Measurements from ENCODE around the gene ZNF431. TPM values are rescaled to one million over a fixed set of nuclear protein-coding genes. Genes with fewer than 3 reads are reported as not detected.

The ZNF431 gene
- total RNA-seq, 1 donor from 2014 or later = 35.4 TPM

GRCh38 chr19:21127001-21127400 lies 14.8 kb upstream of the ZNF431 start:
- Mint-ChIP-seq H3K4me3 (no peak overlapping the region), H3K9me3 (peaks cover 15% of the 10 kb centered on the region)

DNA sequence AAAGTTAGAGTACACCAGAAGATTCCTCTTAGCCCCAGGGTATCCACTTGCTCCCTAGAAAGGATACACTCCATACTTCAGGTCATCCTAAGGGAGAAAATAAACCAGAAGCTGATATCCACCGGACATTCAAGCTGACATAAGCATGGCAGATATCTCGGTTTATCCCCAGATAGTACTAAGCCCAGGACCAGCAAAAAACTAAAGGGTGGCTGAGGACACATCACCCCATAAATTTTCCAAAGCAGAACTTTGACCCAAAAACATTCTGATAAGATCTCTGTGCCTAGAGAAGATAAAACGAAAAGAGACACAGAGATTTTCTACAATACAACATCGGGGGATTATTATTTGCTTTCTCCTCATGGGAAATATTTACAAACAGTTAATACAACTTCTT lies 13.9 kb upstream of the ZNF431 start:
- Mint-ChIP-seq H3K9me3 (peaks cover 9% of the 10 kb centered on the region), H3K36me3 (peaks cover 17% of the 10 kb centered on the region), H3K27me3 (ENCODE audit: insufficient read depth, low read depth) (peaks cover 2% of the 10 kb centered on the region), H3K27ac (no peak overlapping the region), H3K4me3 (no peak overlapping the region), H3K4me1 (peaks cover 8% of the 10 kb centered on the region)
- no peaks in the 10 kb centered on the region for H3K36me3 ChIP-seq
- no peak overlapping the region for H3K27ac ChIP-seq
- H3K79me2 ChIP-seq (ENCODE audit: low read depth) = no peaks in the 10 kb centered on the region
- no peaks in the 10 kb centered on the region for H3K27me3 ChIP-seq
- H3K9ac ChIP-seq = no peak overlapping the region
- H2AFZ ChIP-seq (replicated peaks) = no peak overlapping the region
- H3K9me3 ChIP-seq (ENCODE audit: low read depth) = peaks cover 9% of the 10 kb centered on the region
- H4K20me1 ChIP-seq (ENCODE audit: low read depth) = no peaks in the 10 kb centered on the region
- H3K4me1 ChIP-seq = peaks cover 5% of the 10 kb centered on the region
- H3K4me3 ChIP-seq = no peak overlapping the region
- H3F3A ChIP-seq (ENCODE audit: low read depth) = peaks cover 14% of the 10 kb centered on the region
- no peak overlapping the region for H3K4me2 ChIP-seq
- no peak for DNase-seq (ENCODE audit: low spot score)
- TF ChIP-seq EZH2 (IDR thresholded peaks at IDR 0.05) (no peak), EZH2phosphoT487 (IDR thresholded peaks at IDR 0.05) (no peak)
- TF ChIP-seq, protein P1, sequence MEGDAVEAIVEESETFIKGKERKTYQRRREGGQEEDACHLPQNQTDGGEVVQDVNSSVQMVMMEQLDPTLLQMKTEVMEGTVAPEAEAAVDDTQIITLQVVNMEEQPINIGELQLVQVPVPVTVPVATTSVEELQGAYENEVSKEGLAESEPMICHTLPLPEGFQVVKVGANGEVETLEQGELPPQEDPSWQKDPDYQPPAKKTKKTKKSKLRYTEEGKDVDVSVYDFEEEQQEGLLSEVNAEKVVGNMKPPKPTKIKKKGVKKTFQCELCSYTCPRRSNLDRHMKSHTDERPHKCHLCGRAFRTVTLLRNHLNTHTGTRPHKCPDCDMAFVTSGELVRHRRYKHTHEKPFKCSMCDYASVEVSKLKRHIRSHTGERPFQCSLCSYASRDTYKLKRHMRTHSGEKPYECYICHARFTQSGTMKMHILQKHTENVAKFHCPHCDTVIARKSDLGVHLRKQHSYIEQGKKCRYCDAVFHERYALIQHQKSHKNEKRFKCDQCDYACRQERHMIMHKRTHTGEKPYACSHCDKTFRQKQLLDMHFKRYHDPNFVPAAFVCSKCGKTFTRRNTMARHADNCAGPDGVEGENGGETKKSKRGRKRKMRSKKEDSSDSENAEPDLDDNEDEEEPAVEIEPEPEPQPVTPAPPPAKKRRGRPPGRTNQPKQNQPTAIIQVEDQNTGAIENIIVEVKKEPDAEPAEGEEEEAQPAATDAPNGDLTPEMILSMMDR (IDR thresholded peaks at IDR 0.05) = no peak

More at GRCh38 chr19:21127001-21127400, 14.8 kb upstream of the ZNF431 start:
- no peak for DNase-seq (ENCODE audit: low spot score)
- Histone ChIP-seq H3F3A (ENCODE audit: low read depth) (peaks cover 14% of the 10 kb centered on the region), H2AFZ (replicated peaks) (no peak overlapping the region), H3K27me3 (no peaks in the 10 kb centered on the region), H3K27ac (no peak overlapping the region), H3K4me3 (no peak overlapping the region), H3K4me1 (peaks cover 5% of the 10 kb centered on the region), H3K4me2 (no peak overlapping the region), H4K20me1 (ENCODE audit: low read depth) (no peaks in the 10 kb centered on the region), H3K9me3 (ENCODE audit: low read depth) (peaks cover 9% of the 10 kb centered on the region), H3K79me2 (ENCODE audit: low read depth) (no peaks in the 10 kb centered on the region), H3K36me3 (peaks cover 1% of the 10 kb centered on the region), H3K9ac (no peak overlapping the region)
- peaks cover 2% of the 10 kb centered on the region for H3K27me3 Mint-ChIP-seq (ENCODE audit: insufficient read depth, low read depth)
- H3K27ac Mint-ChIP-seq = no peak overlapping the region
- H3K36me3 Mint-ChIP-seq = peaks cover 24% of the 10 kb centered on the region
- H3K4me1 Mint-ChIP-seq = peaks cover 8% of the 10 kb centered on the region
- TF ChIP-seq EZH2 (IDR thresholded peaks at IDR 0.05) (no peak), EZH2phosphoT487 (IDR thresholded peaks at IDR 0.05) (no peak)
- TF ChIP-seq, protein P1 (IDR thresholded peaks at IDR 0.05) = no peak

DNA sequence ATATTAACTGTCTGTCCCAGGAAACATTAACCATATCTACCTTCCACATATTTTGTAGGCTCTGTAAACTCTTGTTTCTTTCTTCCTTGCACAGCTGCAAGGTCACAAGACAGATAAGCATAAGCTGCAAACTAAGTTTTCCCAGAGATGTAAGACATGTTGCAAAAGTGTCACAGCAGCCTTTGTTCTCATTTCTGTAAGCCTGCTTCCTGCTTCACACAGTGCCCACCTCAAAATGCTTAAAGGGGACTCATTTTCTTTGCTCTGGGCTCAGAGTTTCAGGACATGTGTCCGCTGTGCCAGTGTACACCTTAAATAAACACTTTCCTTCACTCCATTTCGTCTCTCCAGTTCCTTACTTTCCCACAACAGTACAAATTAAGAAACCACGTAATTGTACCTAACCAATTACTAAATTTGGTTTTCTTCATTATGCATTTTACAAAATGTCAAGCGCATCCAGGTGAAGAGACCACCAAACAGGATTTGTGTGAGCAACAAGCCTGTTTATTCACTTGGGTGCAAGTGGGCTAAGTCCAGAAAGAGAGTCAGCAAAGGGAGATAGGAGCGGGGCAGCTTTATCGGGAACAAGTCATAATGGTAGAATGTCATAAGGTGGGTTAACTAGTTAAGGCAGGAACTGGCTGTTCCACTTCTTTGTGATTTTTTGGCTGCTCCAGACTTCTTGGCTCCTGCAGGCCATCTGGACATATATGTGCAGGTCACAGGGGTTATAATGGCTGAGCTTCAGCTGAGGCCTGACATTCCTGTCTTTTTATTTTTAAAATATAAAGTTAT lies 12.7 kb upstream of the ZNF431 start:
- Histone ChIP-seq H3K27me3 (no peaks in the 10 kb centered on the region), H3F3A (ENCODE audit: low read depth) (peaks cover 14% of the 10 kb centered on the region), H3K9me3 (ENCODE audit: low read depth) (peaks cover 9% of the 10 kb centered on the region), H4K20me1 (ENCODE audit: low read depth) (no peaks in the 10 kb centered on the region), H3K9ac (no peak overlapping the region), H3K27ac (peak overlapping the region; percentile 46), H3K79me2 (ENCODE audit: low read depth) (no peaks in the 10 kb centered on the region), H3K4me3 (no peak overlapping the region), H2AFZ (replicated peaks) (no peak overlapping the region), H3K36me3 (no peaks in the 10 kb centered on the region), H3K4me1 (peaks cover 5% of the 10 kb centered on the region), H3K4me2 (no peak overlapping the region)
- Mint-ChIP-seq H3K4me1 (peaks cover 8% of the 10 kb centered on the region), H3K27ac (peak overlapping the region; percentile 3), H3K27me3 (ENCODE audit: insufficient read depth, low read depth) (peaks cover 4% of the 10 kb centered on the region), H3K4me3 (no peak overlapping the region), H3K36me3 (peaks cover 15% of the 10 kb centered on the region), H3K9me3 (peaks cover 9% of the 10 kb centered on the region)
- no peak for DNase-seq (ENCODE audit: low spot score)
- TF ChIP-seq, protein P1 (IDR thresholded peaks at IDR 0.05) = no peak
- TF ChIP-seq EZH2phosphoT487 (IDR thresholded peaks at IDR 0.05) = no peak
- no peak for TF ChIP-seq EZH2 (IDR thresholded peaks at IDR 0.05)
